AG10803 (cell line): ENCODE data around the gene TJP1.
A peak's percentile ranks its signal among the peaks of the same experiment; 100 is the strongest.
"Not testable (repeated sequence)": the region's sequence is repeated elsewhere in the genome, so short reads cannot be mapped to it uniquely, and the experiment has no call there.

Experiments
- DNase-seq: peaks from one replicate; pipeline ENCODE4 v3.0.0; 2010; ENCODE audit warnings: low read depth
- H3K4me3 ChIP-seq: 2 replicates; pipeline ENCODE4 v1.5.1; 2011; ENCODE audit warnings: mild to moderate bottlenecking, low read length, control low read depth
- CTCF ChIP-seq: conservative IDR thresholded peaks from 2 replicates; pipeline ENCODE4 v1.5.1; 2011; ENCODE audit warnings: mild to moderate bottlenecking, low read length, control low read depth, inconsistent platforms

The TJP1 gene

DNA sequence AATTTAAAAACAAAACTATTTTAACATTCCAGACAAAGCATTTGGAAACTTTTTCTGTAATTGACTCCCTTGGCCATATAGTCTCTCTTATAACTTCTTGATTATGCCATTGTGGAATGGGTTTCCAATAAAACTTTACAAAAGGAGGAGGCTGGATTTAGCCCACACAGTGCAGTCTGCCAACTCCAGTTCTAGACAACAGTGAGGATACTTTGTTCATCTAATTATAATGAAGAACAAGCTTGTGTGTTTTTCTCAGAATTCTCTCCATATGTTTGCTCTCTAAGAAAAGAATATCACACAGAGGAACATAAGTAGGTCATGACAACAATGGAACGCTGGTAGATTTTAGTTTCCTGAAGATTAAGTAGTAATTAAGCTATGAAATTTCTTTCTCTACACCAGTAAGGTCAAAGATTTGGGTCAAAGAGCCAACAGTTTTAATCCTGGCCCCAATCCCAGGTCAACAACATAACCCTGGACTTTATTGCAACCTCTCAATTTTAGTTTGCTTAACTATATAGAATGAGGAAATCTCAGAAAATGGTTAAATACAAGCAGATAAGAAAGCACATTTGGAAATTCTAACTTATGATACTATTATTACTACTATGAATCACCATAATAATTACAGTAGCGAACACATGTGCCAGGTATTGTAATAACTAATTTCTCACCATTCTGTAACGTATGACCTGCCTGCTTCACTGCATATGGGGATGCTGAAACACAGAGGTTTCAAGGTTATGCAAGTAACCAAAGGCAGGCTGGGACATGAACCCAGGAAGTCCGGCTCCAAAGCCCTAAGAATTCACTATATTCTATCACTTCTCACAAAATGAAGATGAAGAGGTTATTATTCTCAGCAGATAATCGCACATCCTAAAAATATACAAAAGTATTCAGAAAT, 65.7 kb downstream of the TJP1 start:
- no peak for TF ChIP-seq CTCF
- no peak for DNase-seq
- no peak overlapping the region for H3K4me3 ChIP-seq

- DNase-seq, result not testable (repeated sequence)
Measured at GRCh38 chr15:29754009-29754408, 68.3 kb downstream of the TJP1 start.

DNA sequence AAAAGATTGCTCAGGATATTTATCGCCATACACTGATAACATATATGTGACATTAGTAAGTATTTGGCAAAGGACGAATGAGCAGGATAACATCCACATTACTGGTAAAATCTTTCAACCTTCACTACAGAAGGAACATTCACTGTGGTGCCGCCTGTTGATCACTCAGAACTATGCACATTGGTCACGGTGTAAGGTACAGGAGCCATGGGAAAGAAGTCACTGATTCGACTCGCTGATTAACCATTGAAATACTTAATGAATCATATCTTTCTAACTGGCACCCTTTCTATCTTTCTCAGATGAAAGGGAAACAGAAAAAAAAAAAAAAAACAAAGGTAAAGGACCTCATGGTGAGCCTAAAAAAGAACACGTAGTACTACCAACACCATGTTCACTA, 68.8 kb downstream of the TJP1 start:
- DNase-seq, result no peak
- TF ChIP-seq CTCF, result no peak
- no peak overlapping the region for H3K4me3 ChIP-seq

More at GRCh38 chr15:29754009-29754408, 68.3 kb downstream of the TJP1 start:
- H3K4me3 ChIP-seq, result not testable (repeated sequence)

DNA sequence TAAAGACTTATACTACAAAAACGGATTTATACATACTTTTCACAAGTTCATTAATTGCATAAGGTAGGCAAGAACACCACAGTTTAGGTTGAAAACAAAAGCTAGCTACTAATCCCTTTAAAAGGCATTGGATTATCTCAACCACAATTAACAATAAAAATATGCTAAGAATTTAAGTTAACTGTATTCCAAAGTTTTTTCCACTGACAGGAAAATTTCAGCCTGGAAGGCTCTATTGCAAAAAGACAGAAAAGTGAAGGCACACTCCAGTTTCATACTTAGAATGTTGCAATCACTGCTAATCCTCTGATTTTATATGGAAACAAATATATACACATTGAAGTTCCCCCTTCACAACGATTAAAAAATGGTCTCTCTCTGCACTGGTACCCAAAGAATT, 71.5 kb downstream of the TJP1 start:
- peak; percentile 46 for DNase-seq
- TF ChIP-seq CTCF, result no peak
- no peak overlapping the region for H3K4me3 ChIP-seq

- H3K4me3 ChIP-seq, result no peak overlapping the region
- no peak for DNase-seq
- TF ChIP-seq CTCF, result no peak
Measured at GRCh38 chr15:29749365-29750086, 72.7 kb downstream of the TJP1 start.

GRCh38 chr15:29747837-29748417, 74.3 kb downstream of the TJP1 start:
- DNase-seq, result peak; percentile 29
- peak; percentile 62 for TF ChIP-seq CTCF
- no peak overlapping the region for H3K4me3 ChIP-seq

DNA sequence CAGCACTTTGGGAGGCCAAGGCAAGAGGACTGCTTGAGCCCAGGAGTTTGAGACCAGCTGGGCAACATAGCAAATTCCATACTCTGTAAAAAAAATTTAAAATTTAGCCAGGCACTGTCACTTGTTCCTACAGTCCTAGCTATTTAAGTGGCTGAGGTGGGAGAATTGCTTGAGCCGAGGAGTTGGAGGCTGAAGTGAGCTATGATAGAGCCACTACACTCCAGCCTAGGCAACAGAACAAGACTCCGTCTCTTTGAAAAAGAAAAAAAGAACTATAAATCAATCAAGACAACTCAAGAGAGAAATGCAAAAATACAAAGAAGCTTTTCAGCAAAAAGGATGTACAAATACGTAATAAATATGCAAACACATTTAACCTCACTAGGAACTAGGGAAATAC, 78.8 kb downstream of the TJP1 start:
- H3K4me3 ChIP-seq, result no peak overlapping the region
- no peak for DNase-seq
- TF ChIP-seq CTCF, result no peak
